Measurements from ENCODE around the gene ST6GALNAC2.

The ST6GALNAC2 gene

GRCh38 chr17:76599694-76600460 lies 14.2 kb upstream of the ST6GALNAC2 start:
- no peak for DNase-seq (ENCODE audit: low spot score)

- no peak for DNase-seq (ENCODE audit: low spot score)
These were observed 12.4 kb upstream of the ST6GALNAC2 start for GRCh38 chr17:76598004-76598439.

GRCh38 chr17:76597156-76598003 lies 11.7 kb upstream of the ST6GALNAC2 start:
- DNase-seq (ENCODE audit: low spot score) = no peak

- DNase-seq (ENCODE audit: low spot score) = no peak
These were observed 9.0 kb upstream of the ST6GALNAC2 start for GRCh38 chr17:76594690-76595089.

GRCh38 chr17:76593959-76594358 lies 8.3 kb upstream of the ST6GALNAC2 start:
- DNase-seq (ENCODE audit: low spot score) = no peak

GRCh38 chr17:76593384-76593826 lies 7.7 kb upstream of the ST6GALNAC2 start:
- DNase-seq (ENCODE audit: low spot score) = no peak

- DNase-seq (ENCODE audit: low spot score) = no peak
These were observed 2.5 kb upstream of the ST6GALNAC2 start for GRCh38 chr17:76588182-76588581.

GRCh38 chr17:76586741-76587487 lies 1.3 kb upstream of the ST6GALNAC2 start:
- no peak for DNase-seq (ENCODE audit: low spot score)

- no peak for DNase-seq (ENCODE audit: low spot score)
These were observed 519 bp downstream of the ST6GALNAC2 start for GRCh38 chr17:76585033-76585648.

GRCh38 chr17:76584427-76585032 lies 1.1 kb downstream of the ST6GALNAC2 start:
- DNase-seq (ENCODE audit: low spot score) = no peak

GRCh38 chr17:76582660-76583059 lies 3.0 kb downstream of the ST6GALNAC2 start:
- no peak for DNase-seq (ENCODE audit: low spot score)

GRCh38 chr17:76581515-76581914 lies 4.1 kb downstream of the ST6GALNAC2 start:
- no peak for DNase-seq (ENCODE audit: low spot score)

- DNase-seq (ENCODE audit: low spot score) = no peak
These were observed 6.4 kb downstream of the ST6GALNAC2 start for GRCh38 chr17:76579281-76579680.

- DNase-seq (ENCODE audit: low spot score) = no peak
These were observed 7.3 kb downstream of the ST6GALNAC2 start for GRCh38 chr17:76578376-76578775.

- no peak for DNase-seq (ENCODE audit: low spot score)
These were observed 7.8 kb downstream of the ST6GALNAC2 start for GRCh38 chr17:76577876-76578275.

- DNase-seq (ENCODE audit: low spot score) = no peak
These were observed 9.5 kb downstream of the ST6GALNAC2 start for GRCh38 chr17:76576189-76576588.

- DNase-seq (ENCODE audit: low spot score) = no peak
These were observed 10.1 kb downstream of the ST6GALNAC2 start for GRCh38 chr17:76575570-76575969.

- no peak for DNase-seq (ENCODE audit: low spot score)
These were observed 11.5 kb downstream of the ST6GALNAC2 start for GRCh38 chr17:76574166-76574565.

- no peak for DNase-seq (ENCODE audit: low spot score)
These were observed 12.6 kb downstream of the ST6GALNAC2 start for GRCh38 chr17:76573096-76573495.

GRCh38 chr17:76572201-76572910 lies 13.3 kb downstream of the ST6GALNAC2 start:
- no peak for DNase-seq (ENCODE audit: low spot score)

All from CD4-positive, alpha-beta T cell treated with Interleukin-6 at 100 ng/mL for 8 hours (primary cell).